ENCODE results near the gene NID1. TPM values are rescaled to one million over a fixed set of nuclear protein-coding genes. Genes with fewer than 3 reads are reported as not detected.
"Not testable (repeated sequence)": the region's sequence is repeated elsewhere in the genome, so short reads cannot be mapped to it uniquely, and the experiment has no call there.

The NID1 gene
- total and polyA plus RNA-seq, 2 donors = 4.6 to 10.9 TPM

GRCh38 chr1:236085545-236086159, 20.8 kb upstream of the NID1 start:
- no peaks in the 10 kb centered on the region for H3K9me3 ChIP-seq (ENCODE audit: control insufficient read depth in 2 of 2, insufficient read depth in 1 of 2, low read length in 1 of 2)
- H3K27me3 ChIP-seq (ENCODE audit: control insufficient read depth in 2 of 2, insufficient read depth in 1 of 2, low read length in 1 of 2) = no peaks in the 10 kb centered on the region
- WGBS = 90% methylated on average over 6 of the region's 6 CpGs
- no peaks in the 10 kb centered on the region for H3K4me1 ChIP-seq (ENCODE audit: control insufficient read depth in 2 of 2, insufficient read depth in 2 of 2, low read length in 2 of 2)
- no peak overlapping the region for H3K4me3 ChIP-seq (ENCODE audit: low read length in 2 of 2)
- no peak overlapping the region for H3K27ac ChIP-seq (ENCODE audit: low read depth in 1 of 2, low read length in 1 of 2)
- no peak for DNase-seq (ENCODE audit: low read depth in 6 of 9, low spot score in 9 of 9)
- H3K36me3 ChIP-seq (ENCODE audit: control insufficient read depth in 2 of 2, insufficient read depth in 2 of 2, low read length in 1 of 2) = no peaks in the 10 kb centered on the region

- Histone ChIP-seq H3K4me1 (ENCODE audit: control insufficient read depth in 2 of 2, insufficient read depth in 2 of 2, low read length in 2 of 2) (no peaks in the 10 kb centered on the region), H3K9me3 (ENCODE audit: control insufficient read depth in 2 of 2, insufficient read depth in 1 of 2, low read length in 1 of 2) (no peaks in the 10 kb centered on the region), H3K27me3 (ENCODE audit: control insufficient read depth in 2 of 2, insufficient read depth in 1 of 2, low read length in 1 of 2) (no peaks in the 10 kb centered on the region), H3K4me3 (ENCODE audit: low read length in 2 of 2) (no peak overlapping the region), H3K36me3 (ENCODE audit: control insufficient read depth in 2 of 2, insufficient read depth in 2 of 2, low read length in 1 of 2) (no peaks in the 10 kb centered on the region), H3K27ac (ENCODE audit: low read depth in 1 of 2, low read length in 1 of 2) (no peak overlapping the region)
- 98% methylated on average over 3 of the region's 3 CpGs for WGBS
- DNase-seq (ENCODE audit: low read depth in 6 of 9, low spot score in 9 of 9) = no peak
Observed at GRCh38 chr1:236084386-236084730, 19.5 kb upstream of the NID1 start.

GRCh38 chr1:236083650-236084385, 18.9 kb upstream of the NID1 start:
- H3K4me1 ChIP-seq (ENCODE audit: control insufficient read depth in 2 of 2, insufficient read depth in 2 of 2, low read length in 2 of 2) = no peaks in the 10 kb centered on the region
- no peak overlapping the region for H3K27ac ChIP-seq (ENCODE audit: low read depth in 1 of 2, low read length in 1 of 2)
- H3K4me3 ChIP-seq (ENCODE audit: low read length in 2 of 2) = no peak overlapping the region
- H3K27me3 ChIP-seq (ENCODE audit: control insufficient read depth in 2 of 2, insufficient read depth in 1 of 2, low read length in 1 of 2) = no peaks in the 10 kb centered on the region
- DNase-seq (ENCODE audit: low read depth in 6 of 9, low spot score in 9 of 9) = no peak
- H3K36me3 ChIP-seq (ENCODE audit: control insufficient read depth in 2 of 2, insufficient read depth in 2 of 2, low read length in 1 of 2) = no peaks in the 10 kb centered on the region
- no peaks in the 10 kb centered on the region for H3K9me3 ChIP-seq (ENCODE audit: control insufficient read depth in 2 of 2, insufficient read depth in 1 of 2, low read length in 1 of 2)
- 72% methylated on average over 8 of the region's 8 CpGs for WGBS

DNA sequence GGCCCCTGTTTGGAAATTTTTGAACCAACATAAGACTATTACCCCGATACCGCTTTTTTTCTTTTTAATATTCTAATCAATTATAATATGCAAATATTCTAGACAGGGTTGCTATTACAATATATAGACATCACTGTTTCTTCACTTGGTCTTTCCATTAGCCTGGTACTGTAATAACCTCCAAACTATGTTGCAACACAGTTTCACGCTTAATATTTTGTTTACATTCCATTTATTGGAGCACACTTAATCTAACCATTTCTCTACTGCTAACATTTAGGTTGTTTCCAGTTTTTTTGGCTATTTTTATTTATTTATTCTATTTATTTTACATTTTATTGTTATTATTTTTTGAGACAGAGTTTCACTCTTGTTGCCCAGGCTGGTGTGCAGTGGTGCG, 17.6 kb upstream of the NID1 start:
- no peak overlapping the region for H3K27ac ChIP-seq (ENCODE audit: low read depth in 1 of 2, low read length in 1 of 2)
- no peaks in the 10 kb centered on the region for H3K9me3 ChIP-seq (ENCODE audit: control insufficient read depth in 2 of 2, insufficient read depth in 1 of 2, low read length in 1 of 2)
- WGBS = 72% methylated on average over 4 of the region's 4 CpGs
- H3K4me1 ChIP-seq (ENCODE audit: control insufficient read depth in 2 of 2, insufficient read depth in 2 of 2, low read length in 2 of 2) = no peaks in the 10 kb centered on the region
- H3K27me3 ChIP-seq (ENCODE audit: control insufficient read depth in 2 of 2, insufficient read depth in 1 of 2, low read length in 1 of 2) = no peaks in the 10 kb centered on the region
- no peaks in the 10 kb centered on the region for H3K36me3 ChIP-seq (ENCODE audit: control insufficient read depth in 2 of 2, insufficient read depth in 2 of 2, low read length in 1 of 2)
- no peak overlapping the region for H3K4me3 ChIP-seq (ENCODE audit: low read length in 2 of 2)
- no peak for DNase-seq (ENCODE audit: low read depth in 6 of 9, low spot score in 9 of 9)

DNA sequence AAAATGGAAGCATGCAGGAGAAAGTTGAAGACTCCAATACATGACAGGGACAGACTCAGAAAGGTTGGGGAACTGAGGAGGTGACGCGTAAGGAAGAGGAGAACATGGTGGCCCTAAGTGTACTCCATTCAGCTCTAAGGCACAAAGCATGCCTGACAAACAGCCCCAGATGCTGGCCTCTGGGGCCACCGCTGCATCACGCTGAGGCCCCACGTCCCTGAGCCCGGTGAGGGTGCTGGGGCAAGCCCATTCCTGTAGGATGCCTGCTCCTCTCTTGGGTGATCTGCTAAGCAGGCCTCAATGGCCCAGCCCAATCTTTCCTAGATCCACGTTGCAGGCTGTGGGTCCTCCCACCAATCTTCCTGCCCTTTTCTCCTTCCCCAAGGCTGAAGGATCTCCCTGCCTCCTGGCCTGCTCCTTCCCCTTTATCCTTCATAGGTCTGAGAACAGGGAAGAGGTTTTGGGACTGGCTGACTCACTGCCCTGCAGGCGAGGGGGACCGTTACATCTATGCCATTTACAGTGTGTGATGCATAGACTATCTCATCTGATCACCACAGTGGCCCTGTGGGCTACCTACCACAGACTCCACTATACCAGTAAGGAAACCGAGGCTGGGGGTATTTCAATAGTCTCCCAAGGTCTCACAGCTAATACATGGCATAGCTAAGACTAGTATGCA, 16.8 kb upstream of the NID1 start:
- H3K27ac ChIP-seq (ENCODE audit: low read depth in 1 of 2, low read length in 1 of 2) = no peak overlapping the region
- 97% methylated on average over 10 of the region's 10 CpGs for WGBS
- no peaks in the 10 kb centered on the region for H3K36me3 ChIP-seq (ENCODE audit: control insufficient read depth in 2 of 2, insufficient read depth in 2 of 2, low read length in 1 of 2)
- H3K9me3 ChIP-seq (ENCODE audit: control insufficient read depth in 2 of 2, insufficient read depth in 1 of 2, low read length in 1 of 2) = no peaks in the 10 kb centered on the region
- H3K4me1 ChIP-seq (ENCODE audit: control insufficient read depth in 2 of 2, insufficient read depth in 2 of 2, low read length in 2 of 2) = no peaks in the 10 kb centered on the region
- H3K4me3 ChIP-seq (ENCODE audit: low read length in 2 of 2) = no peak overlapping the region
- no peaks in the 10 kb centered on the region for H3K27me3 ChIP-seq (ENCODE audit: control insufficient read depth in 2 of 2, insufficient read depth in 1 of 2, low read length in 1 of 2)
- no peak for DNase-seq (ENCODE audit: low read depth in 6 of 9, low spot score in 9 of 9)

DNA sequence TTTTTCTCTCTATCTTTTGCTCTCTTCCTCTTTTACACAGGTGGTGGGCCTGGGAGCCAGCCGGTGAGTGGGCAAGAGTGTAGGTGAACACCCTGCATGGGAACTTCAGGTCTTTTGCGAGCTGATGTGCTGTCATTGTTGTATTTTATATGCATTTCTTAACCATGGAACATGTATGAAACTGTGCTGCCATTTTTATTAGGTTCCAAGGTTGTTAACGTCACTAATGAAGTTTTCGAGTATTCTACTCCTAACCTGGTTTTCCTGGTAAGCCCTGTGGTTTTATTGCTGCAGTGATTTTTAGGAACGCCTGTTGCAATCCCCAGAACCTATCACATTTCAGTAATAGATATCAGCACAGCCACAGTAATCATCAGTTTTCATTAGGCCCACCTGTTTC, 14.8 kb upstream of the NID1 start:
- H3K27me3 ChIP-seq (ENCODE audit: control insufficient read depth in 2 of 2, insufficient read depth in 1 of 2, low read length in 1 of 2) = no peaks in the 10 kb centered on the region
- WGBS = 95% methylated on average over 5 of the region's 5 CpGs
- H3K9me3 ChIP-seq (ENCODE audit: control insufficient read depth in 2 of 2, insufficient read depth in 1 of 2, low read length in 1 of 2) = no peaks in the 10 kb centered on the region
- H3K36me3 ChIP-seq (ENCODE audit: control insufficient read depth in 2 of 2, insufficient read depth in 2 of 2, low read length in 1 of 2) = no peaks in the 10 kb centered on the region
- H3K27ac ChIP-seq (ENCODE audit: low read depth in 1 of 2, low read length in 1 of 2) = no peak overlapping the region
- DNase-seq (ENCODE audit: low read depth in 6 of 9, low spot score in 9 of 9) = no peak
- no peaks in the 10 kb centered on the region for H3K4me1 ChIP-seq (ENCODE audit: control insufficient read depth in 2 of 2, insufficient read depth in 2 of 2, low read length in 2 of 2)
- no peak overlapping the region for H3K4me3 ChIP-seq (ENCODE audit: low read length in 2 of 2)

- no peak overlapping the region for H3K27ac ChIP-seq (ENCODE audit: low read depth in 1 of 2, low read length in 1 of 2)
- 96% methylated on average over 2 of the region's 2 CpGs for WGBS
- no peaks in the 10 kb centered on the region for H3K9me3 ChIP-seq (ENCODE audit: control insufficient read depth in 2 of 2, insufficient read depth in 1 of 2, low read length in 1 of 2)
- H3K4me1 ChIP-seq (ENCODE audit: control insufficient read depth in 2 of 2, insufficient read depth in 2 of 2, low read length in 2 of 2) = no peaks in the 10 kb centered on the region
- no peak for DNase-seq (ENCODE audit: low read depth in 6 of 9, low spot score in 9 of 9)
- no peaks in the 10 kb centered on the region for H3K27me3 ChIP-seq (ENCODE audit: control insufficient read depth in 2 of 2, insufficient read depth in 1 of 2, low read length in 1 of 2)
- no peak overlapping the region for H3K4me3 ChIP-seq (ENCODE audit: low read length in 2 of 2)
- no peaks in the 10 kb centered on the region for H3K36me3 ChIP-seq (ENCODE audit: control insufficient read depth in 2 of 2, insufficient read depth in 2 of 2, low read length in 1 of 2)
Observed at GRCh38 chr1:236078993-236079392, 14.1 kb upstream of the NID1 start.

- H3K9me3 ChIP-seq (ENCODE audit: control insufficient read depth in 2 of 2, insufficient read depth in 1 of 2, low read length in 1 of 2); H3K4me1 ChIP-seq (ENCODE audit: control insufficient read depth in 2 of 2, insufficient read depth in 2 of 2, low read length in 2 of 2); H3K36me3 ChIP-seq (ENCODE audit: control insufficient read depth in 2 of 2, insufficient read depth in 2 of 2, low read length in 1 of 2); H3K27me3 ChIP-seq (ENCODE audit: control insufficient read depth in 2 of 2, insufficient read depth in 1 of 2, low read length in 1 of 2); H3K4me3 ChIP-seq (ENCODE audit: low read length in 2 of 2); DNase-seq (ENCODE audit: low read depth in 6 of 9, low spot score in 9 of 9); H3K27ac ChIP-seq (ENCODE audit: low read depth in 1 of 2, low read length in 1 of 2): not testable (repeated sequence)
- 96% methylated on average over 4 of the region's 4 CpGs for WGBS
Observed at GRCh38 chr1:236078077-236078476, 13.2 kb upstream of the NID1 start.

- H3K27me3 ChIP-seq (ENCODE audit: control insufficient read depth in 2 of 2, insufficient read depth in 1 of 2, low read length in 1 of 2) = no peaks in the 10 kb centered on the region
- no peak overlapping the region for H3K4me3 ChIP-seq (ENCODE audit: low read length in 2 of 2)
- no peaks in the 10 kb centered on the region for H3K36me3 ChIP-seq (ENCODE audit: control insufficient read depth in 2 of 2, insufficient read depth in 2 of 2, low read length in 1 of 2)
- 94% methylated on average over 4 of the region's 4 CpGs for WGBS
- H3K4me1 ChIP-seq (ENCODE audit: control insufficient read depth in 2 of 2, insufficient read depth in 2 of 2, low read length in 2 of 2) = no peaks in the 10 kb centered on the region
- H3K27ac ChIP-seq (ENCODE audit: low read depth in 1 of 2, low read length in 1 of 2) = no peak overlapping the region
- H3K9me3 ChIP-seq (ENCODE audit: control insufficient read depth in 2 of 2, insufficient read depth in 1 of 2, low read length in 1 of 2) = no peaks in the 10 kb centered on the region
- no peak for DNase-seq (ENCODE audit: low read depth in 6 of 9, low spot score in 9 of 9)
Observed at GRCh38 chr1:236075848-236076247, 11.0 kb upstream of the NID1 start.
